Measurements from ENCODE around the gene NYNRIN.

DNA sequence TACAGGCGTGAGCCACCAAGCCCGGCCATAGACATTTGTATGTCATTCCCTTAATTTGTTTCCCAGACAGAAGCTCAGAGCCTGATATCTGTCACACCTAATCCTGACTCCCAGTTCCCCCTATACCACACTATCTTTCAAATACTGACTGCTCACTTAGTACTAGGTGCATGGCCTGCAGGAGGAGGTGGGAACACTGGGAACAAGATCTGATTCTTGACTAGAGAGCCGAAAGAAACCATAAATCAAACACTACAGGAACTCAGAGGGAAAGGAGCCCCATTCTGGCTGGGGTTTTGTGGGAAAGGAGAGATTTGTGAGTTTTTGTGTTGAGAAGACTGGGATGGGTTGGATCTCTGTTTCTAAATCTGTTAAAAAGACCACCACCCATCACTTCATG, 35.9 kb downstream of the NYNRIN start:
- TF ChIP-seq RAD21 (IDR thresholded peaks at IDR 0.05; ENCODE audit: low read depth) (no peak), EZH2 (IDR thresholded peaks at IDR 0.05) (no peak), FOSL1 (IDR thresholded peaks at IDR 0.05; ENCODE audit: low read depth) (no peak), POLR2AphosphoS5 (IDR thresholded peaks at IDR 0.05; ENCODE audit: low read depth, low read length) (no peak), EGR1 (IDR thresholded peaks at IDR 0.05; ENCODE audit: low read depth) (no peak), POLR2A (IDR thresholded peaks at IDR 0.05; ENCODE audit: borderline replicate concordance, extremely low read depth, insufficient read depth, insufficient read length) (no peak), EZH2phosphoT487 (IDR thresholded peaks at IDR 0.05; ENCODE audit: borderline replicate concordance) (no peak), SP1 (IDR thresholded peaks at IDR 0.05; ENCODE audit: low read depth) (no peak), JUND (IDR thresholded peaks at IDR 0.05) (no peak), YY1 (IDR thresholded peaks at IDR 0.05; ENCODE audit: extremely low read depth, insufficient replicate concordance, low read depth, low read length) (no peak), SRF (IDR thresholded peaks at IDR 0.05; ENCODE audit: low read depth) (no peak), ZFX (IDR thresholded peaks at IDR 0.05) (no peak)
- TF ChIP-seq, protein P1, sequence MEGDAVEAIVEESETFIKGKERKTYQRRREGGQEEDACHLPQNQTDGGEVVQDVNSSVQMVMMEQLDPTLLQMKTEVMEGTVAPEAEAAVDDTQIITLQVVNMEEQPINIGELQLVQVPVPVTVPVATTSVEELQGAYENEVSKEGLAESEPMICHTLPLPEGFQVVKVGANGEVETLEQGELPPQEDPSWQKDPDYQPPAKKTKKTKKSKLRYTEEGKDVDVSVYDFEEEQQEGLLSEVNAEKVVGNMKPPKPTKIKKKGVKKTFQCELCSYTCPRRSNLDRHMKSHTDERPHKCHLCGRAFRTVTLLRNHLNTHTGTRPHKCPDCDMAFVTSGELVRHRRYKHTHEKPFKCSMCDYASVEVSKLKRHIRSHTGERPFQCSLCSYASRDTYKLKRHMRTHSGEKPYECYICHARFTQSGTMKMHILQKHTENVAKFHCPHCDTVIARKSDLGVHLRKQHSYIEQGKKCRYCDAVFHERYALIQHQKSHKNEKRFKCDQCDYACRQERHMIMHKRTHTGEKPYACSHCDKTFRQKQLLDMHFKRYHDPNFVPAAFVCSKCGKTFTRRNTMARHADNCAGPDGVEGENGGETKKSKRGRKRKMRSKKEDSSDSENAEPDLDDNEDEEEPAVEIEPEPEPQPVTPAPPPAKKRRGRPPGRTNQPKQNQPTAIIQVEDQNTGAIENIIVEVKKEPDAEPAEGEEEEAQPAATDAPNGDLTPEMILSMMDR (IDR thresholded peaks at IDR 0.05 in 2 of 3, conservative IDR thresholded peaks at IDR 0.05 in 1 of 3; ENCODE audit: borderline replicate concordance in 1 of 3, insufficient read depth in 1 of 3, low read depth in 2 of 3, low read length in 2 of 3), result no peak
- TF ChIP-seq, protein P2, sequence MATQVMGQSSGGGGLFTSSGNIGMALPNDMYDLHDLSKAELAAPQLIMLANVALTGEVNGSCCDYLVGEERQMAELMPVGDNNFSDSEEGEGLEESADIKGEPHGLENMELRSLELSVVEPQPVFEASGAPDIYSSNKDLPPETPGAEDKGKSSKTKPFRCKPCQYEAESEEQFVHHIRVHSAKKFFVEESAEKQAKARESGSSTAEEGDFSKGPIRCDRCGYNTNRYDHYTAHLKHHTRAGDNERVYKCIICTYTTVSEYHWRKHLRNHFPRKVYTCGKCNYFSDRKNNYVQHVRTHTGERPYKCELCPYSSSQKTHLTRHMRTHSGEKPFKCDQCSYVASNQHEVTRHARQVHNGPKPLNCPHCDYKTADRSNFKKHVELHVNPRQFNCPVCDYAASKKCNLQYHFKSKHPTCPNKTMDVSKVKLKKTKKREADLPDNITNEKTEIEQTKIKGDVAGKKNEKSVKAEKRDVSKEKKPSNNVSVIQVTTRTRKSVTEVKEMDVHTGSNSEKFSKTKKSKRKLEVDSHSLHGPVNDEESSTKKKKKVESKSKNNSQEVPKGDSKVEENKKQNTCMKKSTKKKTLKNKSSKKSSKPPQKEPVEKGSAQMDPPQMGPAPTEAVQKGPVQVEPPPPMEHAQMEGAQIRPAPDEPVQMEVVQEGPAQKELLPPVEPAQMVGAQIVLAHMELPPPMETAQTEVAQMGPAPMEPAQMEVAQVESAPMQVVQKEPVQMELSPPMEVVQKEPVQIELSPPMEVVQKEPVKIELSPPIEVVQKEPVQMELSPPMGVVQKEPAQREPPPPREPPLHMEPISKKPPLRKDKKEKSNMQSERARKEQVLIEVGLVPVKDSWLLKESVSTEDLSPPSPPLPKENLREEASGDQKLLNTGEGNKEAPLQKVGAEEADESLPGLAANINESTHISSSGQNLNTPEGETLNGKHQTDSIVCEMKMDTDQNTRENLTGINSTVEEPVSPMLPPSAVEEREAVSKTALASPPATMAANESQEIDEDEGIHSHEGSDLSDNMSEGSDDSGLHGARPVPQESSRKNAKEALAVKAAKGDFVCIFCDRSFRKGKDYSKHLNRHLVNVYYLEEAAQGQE (IDR thresholded peaks at IDR 0.05; ENCODE audit: low read depth), result no peak

Measured in HCT116 (cell line).